HG03060 (cell line): ENCODE measurements around the gene SPATA33.
"Not testable (repeated sequence)": the region's sequence is repeated elsewhere in the genome, so short reads cannot be mapped to it uniquely, and the experiment has no call there.

ENCODE experiments used
- ATAC-seq: cut with Tn5 transposase; IDR thresholded peaks from one replicate; pipeline ENCODE4 v1.9.1; 2021; ENCODE audit warnings: low read depth, moderate number of reproducible peaks; ENCODE audit not compliant: unreplicated experiment

Gene SPATA33

GRCh38 chr16:89624777-89625761 is 32.6 kb upstream of the SPATA33 start:
- ATAC-seq = no peak

- ATAC-seq = no peak
Measured at GRCh38 chr16:89629827-89630610, 27.6 kb upstream of the SPATA33 start.

- no peak for ATAC-seq
Measured at GRCh38 chr16:89633064-89633631, 24.5 kb upstream of the SPATA33 start.

- ATAC-seq = not testable (repeated sequence)
Measured at GRCh38 chr16:89634463-89635385, 22.9 kb upstream of the SPATA33 start.

- ATAC-seq = no peak
Measured at GRCh38 chr16:89636663-89637062, 21.0 kb upstream of the SPATA33 start.

GRCh38 chr16:89637379-89637778 is 20.3 kb upstream of the SPATA33 start:
- ATAC-seq = no peak

- no peak for ATAC-seq
Measured at GRCh38 chr16:89638455-89638854, 19.2 kb upstream of the SPATA33 start.

- no peak for ATAC-seq
Measured at GRCh38 chr16:89639385-89639784, 18.3 kb upstream of the SPATA33 start.

GRCh38 chr16:89641458-89642119 is 16.0 kb upstream of the SPATA33 start:
- ATAC-seq = no peak

- ATAC-seq = no peak
Measured at GRCh38 chr16:89642574-89642973, 15.1 kb upstream of the SPATA33 start.

GRCh38 chr16:89643769-89644300 is 13.8 kb upstream of the SPATA33 start:
- ATAC-seq = no peak

GRCh38 chr16:89645122-89645521 is 12.5 kb upstream of the SPATA33 start:
- no peak for ATAC-seq

GRCh38 chr16:89646270-89646669 is 11.4 kb upstream of the SPATA33 start:
- ATAC-seq = no peak

GRCh38 chr16:89646906-89647305 is 10.7 kb upstream of the SPATA33 start:
- ATAC-seq = no peak

- ATAC-seq = no peak
Measured at GRCh38 chr16:89651584-89651983, 6.1 kb upstream of the SPATA33 start.

GRCh38 chr16:89653656-89654295 is 3.9 kb upstream of the SPATA33 start:
- ATAC-seq = no peak

- no peak for ATAC-seq
Measured at GRCh38 chr16:89655062-89655643, 2.5 kb upstream of the SPATA33 start.

- no peak for ATAC-seq
Measured at GRCh38 chr16:89656435-89657121, 1.1 kb upstream of the SPATA33 start.
